ENCODE data around the gene CDC20. TPM values are rescaled to one million over a fixed set of nuclear protein-coding genes. Genes with fewer than 3 reads are reported as not detected.
"Not testable (repeated sequence)": the region's sequence is repeated elsewhere in the genome, so short reads cannot be mapped to it uniquely, and the experiment has no call there.

CDC20 gene
- total RNA-seq, 1 donor from 2014 or later, result 2.0 TPM

- DNase-seq (ENCODE audit: low read depth), result no peak
These were observed 20.7 kb downstream of the CDC20 start for GRCh38 chr1:43379476-43379875.

DNA sequence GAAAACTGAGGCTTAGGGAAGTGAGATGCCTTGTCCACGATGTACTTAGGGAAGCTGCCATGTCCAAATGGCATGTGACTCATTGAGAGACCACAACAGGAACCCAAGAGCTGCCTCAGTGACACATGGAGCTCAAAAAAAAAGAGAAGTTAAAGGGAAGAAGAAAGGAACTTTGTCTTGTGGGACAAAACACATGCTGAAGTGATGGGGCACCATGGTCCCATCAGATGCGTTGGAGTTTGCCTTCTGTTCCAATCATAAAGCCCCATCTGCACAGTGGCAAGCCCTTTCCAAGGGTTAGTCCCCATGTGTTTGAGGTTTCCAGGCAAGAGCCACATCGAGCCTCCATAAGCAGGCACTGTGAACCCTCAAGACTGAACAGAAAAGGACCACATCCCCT lies 22.8 kb downstream of the CDC20 start:
- DNase-seq (ENCODE audit: low read depth), result peak; percentile 39

- no peak for DNase-seq (ENCODE audit: low read depth)
These were observed 23.4 kb downstream of the CDC20 start for GRCh38 chr1:43382027-43382779.

DNA sequence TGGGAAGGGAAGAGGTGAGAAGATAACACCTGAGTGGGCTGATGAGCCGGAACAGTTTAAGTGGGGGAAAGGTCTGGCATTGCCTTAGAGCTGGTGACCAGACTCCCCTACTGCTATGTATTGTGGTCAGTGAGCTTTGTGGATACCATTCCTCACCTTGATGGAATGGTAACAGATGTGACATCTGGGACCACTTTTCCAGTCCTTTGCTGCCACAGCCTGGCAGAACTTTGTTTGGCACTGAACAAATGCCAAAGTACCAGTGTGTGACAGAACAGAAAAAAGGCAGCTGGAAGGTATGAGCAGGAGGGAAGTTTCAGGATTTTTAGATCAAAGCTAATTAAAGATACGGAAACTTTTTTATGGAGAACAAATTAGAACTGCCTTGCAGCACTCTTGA lies 24.7 kb downstream of the CDC20 start:
- peak; percentile 72 for DNase-seq (ENCODE audit: low read depth)

GRCh38 chr1:43386676-43387075 lies 27.9 kb downstream of the CDC20 start:
- DNase-seq (ENCODE audit: low read depth), result no peak

- no peak for DNase-seq (ENCODE audit: low read depth)
These were observed 29.3 kb downstream of the CDC20 start for GRCh38 chr1:43387976-43388599.

- DNase-seq (ENCODE audit: low read depth), result no peak
These were observed 29.8 kb downstream of the CDC20 start for GRCh38 chr1:43388613-43389012.

DNA sequence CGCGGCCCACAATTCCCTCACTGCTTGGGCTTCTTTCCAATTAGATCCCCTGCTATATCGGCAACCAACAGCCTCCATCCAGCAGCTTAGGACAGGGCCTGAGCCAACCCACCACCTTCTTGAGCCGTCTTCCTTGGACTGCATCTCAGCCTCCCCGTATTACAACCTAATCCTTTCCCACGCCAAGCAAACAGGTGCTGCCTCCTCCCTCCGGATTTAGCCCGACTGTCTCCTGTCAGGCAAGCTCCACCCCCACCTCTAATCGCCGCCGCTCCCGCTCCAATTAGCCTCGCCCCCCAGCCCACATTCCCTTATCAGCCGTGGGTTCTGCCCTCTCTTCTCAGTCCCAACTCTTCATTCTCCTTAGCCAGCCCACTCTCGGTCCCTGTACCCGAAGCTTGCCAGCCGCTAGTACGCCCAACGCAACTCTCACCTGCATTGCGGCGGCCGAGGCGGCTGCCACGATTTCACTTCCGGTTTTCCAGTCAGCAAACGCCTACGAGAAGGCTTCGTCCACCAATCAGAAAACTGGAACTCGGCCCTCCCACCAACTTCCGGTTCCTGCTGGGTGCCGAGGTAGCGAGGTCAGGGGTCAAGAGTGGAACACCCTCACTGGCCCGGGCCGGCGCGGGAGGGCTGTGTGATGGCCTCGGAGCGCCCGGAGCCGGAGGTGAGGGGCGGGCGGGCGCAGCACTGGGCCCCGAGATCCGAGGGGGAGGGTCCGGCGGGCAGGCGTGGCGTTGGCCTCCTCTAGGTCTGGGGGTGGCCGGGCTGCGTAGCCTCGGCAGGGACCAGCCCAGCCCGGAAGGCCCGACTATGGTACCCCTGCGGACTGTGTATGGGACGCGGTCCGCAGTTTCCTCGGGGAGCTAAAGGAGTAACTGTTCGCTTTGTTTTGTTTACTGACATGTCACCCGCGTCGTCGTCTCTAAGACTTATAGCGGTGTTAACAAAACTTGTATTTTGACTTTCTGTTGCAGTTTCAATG lies 30.8 kb downstream of the CDC20 start, which contains the start of the genes MED8 and SZT2:
TSS of gene MED8 (minus strand) at position 475 of the 988 bp plus-strand sequence. CDS start at position 439, 36 bp downstream.
TSS of gene SZT2 (plus strand) at position 574 of the 988 bp plus-strand sequence. CDS start at position 644, 70 bp downstream.
- peak; percentile 96 for DNase-seq (ENCODE audit: low read depth)

GRCh38 chr1:43392702-43393101 lies 33.9 kb downstream of the CDC20 start:
- no peak for DNase-seq (ENCODE audit: low read depth)

DNA sequence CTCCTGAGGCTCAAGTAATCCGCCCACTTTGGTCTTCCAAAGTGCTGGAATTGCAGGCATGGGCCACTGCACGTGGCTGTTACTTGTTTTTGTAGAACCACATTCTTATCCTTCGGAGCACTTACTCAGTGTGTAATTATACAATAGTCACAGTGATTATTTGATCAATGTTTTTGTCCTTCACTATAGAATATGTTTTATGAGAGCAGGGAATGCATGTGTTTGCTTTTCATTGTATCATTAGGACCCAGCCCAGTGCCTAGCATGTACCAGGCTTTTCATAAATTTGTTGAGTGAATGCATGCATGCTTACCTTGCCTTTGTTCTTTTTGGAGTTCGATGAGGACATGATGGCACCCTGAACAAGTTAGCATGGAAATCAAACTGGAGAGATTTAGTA lies 36.7 kb downstream of the CDC20 start:
- no peak for DNase-seq (ENCODE audit: low read depth)

DNA sequence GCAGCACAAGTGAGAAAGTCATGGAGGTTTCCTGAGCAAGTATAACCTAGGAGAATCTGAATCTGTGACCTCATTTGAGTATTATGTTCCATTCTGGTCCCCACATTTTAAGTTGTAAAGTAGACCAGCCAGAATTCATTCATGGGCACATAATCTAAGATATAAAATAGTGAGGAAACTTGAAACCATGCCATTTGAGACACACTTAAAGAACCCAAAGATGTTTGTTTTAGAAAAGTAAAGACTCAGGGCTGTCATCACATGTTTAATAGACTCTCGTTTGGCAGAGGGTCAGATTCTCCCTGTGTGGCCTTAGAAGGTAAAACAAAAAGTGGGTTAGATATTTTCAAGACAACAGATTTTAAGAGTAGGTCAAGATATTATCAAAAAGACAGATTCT lies 37.3 kb downstream of the CDC20 start:
- DNase-seq (ENCODE audit: low read depth), result no peak

GRCh38 chr1:43398227-43398626 lies 39.4 kb downstream of the CDC20 start:
- no peak for DNase-seq (ENCODE audit: low read depth)

- DNase-seq (ENCODE audit: low read depth), result not testable (repeated sequence)
These were observed 41.7 kb downstream of the CDC20 start for GRCh38 chr1:43400441-43400840.

DNA sequence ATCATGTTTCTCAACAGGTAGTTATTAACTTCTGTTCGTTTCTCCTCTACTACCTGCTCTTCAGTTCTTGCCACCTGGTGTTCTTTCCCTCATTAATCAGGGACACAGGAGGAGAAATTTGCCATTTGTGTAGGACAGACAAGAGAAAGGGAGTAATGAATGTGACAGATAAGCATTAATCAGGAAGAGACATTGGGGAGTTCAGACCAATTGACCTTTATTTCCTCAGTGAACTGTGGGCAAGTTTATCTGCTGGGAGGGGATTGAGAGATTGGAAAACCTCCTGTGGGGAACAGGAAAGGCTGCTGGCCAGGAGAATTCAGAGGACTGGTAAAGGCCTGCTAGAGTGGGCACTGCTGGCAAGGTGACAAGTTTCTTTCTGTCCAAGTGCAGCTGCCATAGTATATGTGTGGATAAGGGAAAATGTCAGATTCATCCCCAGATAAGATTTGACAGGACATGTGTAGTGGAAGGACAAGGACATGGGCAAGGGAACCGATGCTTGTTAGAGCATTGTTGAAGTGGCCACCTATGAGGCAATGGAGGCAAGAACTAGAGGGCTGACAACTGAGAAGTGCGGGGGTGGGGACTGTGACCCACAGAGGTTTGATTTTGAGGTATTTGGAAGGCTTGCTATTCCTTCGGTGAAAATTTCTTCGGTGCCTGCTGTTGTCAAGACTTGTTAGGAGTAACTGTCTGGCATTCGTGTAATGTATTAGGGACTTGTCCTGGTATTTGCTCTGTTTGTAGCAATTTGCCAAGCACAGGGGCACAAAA lies 43.5 kb downstream of the CDC20 start:
- DNase-seq (ENCODE audit: low read depth), result no peak

- no peak for DNase-seq (ENCODE audit: low read depth)
These were observed 45.6 kb downstream of the CDC20 start for GRCh38 chr1:43404353-43404752.

GRCh38 chr1:43405219-43405875 lies 46.6 kb downstream of the CDC20 start:
- no peak for DNase-seq (ENCODE audit: low read depth)

GRCh38 chr1:43405876-43406234 lies 47.1 kb downstream of the CDC20 start:
- DNase-seq (ENCODE audit: low read depth), result no peak

DNA sequence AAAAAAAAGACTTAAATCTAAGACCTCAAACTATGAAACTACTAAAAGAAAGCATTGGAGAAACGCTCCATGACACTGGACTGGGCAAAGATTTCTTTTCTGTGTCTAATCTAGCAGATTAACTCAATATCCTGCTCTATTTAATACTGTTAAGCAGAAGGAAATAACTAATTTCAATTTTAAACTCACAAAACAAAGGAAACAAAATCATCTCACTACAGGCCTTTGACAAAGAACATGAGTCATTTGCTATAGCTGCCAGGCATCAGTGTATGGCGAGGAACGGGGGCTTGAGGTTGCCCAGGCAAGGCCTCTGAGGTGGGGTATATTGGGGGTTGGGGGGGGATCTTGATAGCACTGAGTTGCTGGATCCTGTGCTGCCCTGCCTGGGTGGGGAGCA lies 51.8 kb downstream of the CDC20 start:
- DNase-seq (ENCODE audit: low read depth), result no peak
